ENCODE measurements around the gene TMEM89.

The TMEM89 gene

GRCh38 chr3:48641396-48641795, 19.8 kb upstream of the TMEM89 start:
- no peak for DNase-seq (ENCODE audit: low read depth)

GRCh38 chr3:48639944-48640606, 18.5 kb upstream of the TMEM89 start:
- no peak for DNase-seq (ENCODE audit: low read depth)

- no peak for DNase-seq (ENCODE audit: low read depth)
Measured at GRCh38 chr3:48637305-48637704, 15.7 kb upstream of the TMEM89 start.

- DNase-seq (ENCODE audit: low read depth), result no peak
Measured at GRCh38 chr3:48636149-48636655, 14.6 kb upstream of the TMEM89 start.

- DNase-seq (ENCODE audit: low read depth), result peak; percentile 91
Measured at GRCh38 chr3:48635222-48636021, 13.9 kb upstream of the TMEM89 start, which contains the start of gene SLC26A6. SLC26A6 (minus strand) TSS chr3:48635461; CDS start chr3:48635393, 68 bp downstream.

GRCh38 chr3:48634661-48635221, 13.2 kb upstream of the TMEM89 start:
- DNase-seq (ENCODE audit: low read depth), result no peak

GRCh38 chr3:48633743-48634142, 12.2 kb upstream of the TMEM89 start:
- no peak for DNase-seq (ENCODE audit: low read depth)

GRCh38 chr3:48633256-48633655, 11.7 kb upstream of the TMEM89 start:
- no peak for DNase-seq (ENCODE audit: low read depth)

GRCh38 chr3:48631516-48632448, 10.2 kb upstream of the TMEM89 start:
- no peak for DNase-seq (ENCODE audit: low read depth)

- DNase-seq (ENCODE audit: low read depth), result no peak
Measured at GRCh38 chr3:48630833-48631232, 9.3 kb upstream of the TMEM89 start.

GRCh38 chr3:48630407-48630806, 8.8 kb upstream of the TMEM89 start:
- no peak for DNase-seq (ENCODE audit: low read depth)

GRCh38 chr3:48629894-48630293, 8.3 kb upstream of the TMEM89 start:
- no peak for DNase-seq (ENCODE audit: low read depth)

- no peak for DNase-seq (ENCODE audit: low read depth)
Measured at GRCh38 chr3:48628277-48629017, 6.9 kb upstream of the TMEM89 start.

GRCh38 chr3:48625600-48625999, 4.0 kb upstream of the TMEM89 start:
- DNase-seq (ENCODE audit: low read depth), result no peak

GRCh38 chr3:48624767-48625166, 3.2 kb upstream of the TMEM89 start:
- no peak for DNase-seq (ENCODE audit: low read depth)

GRCh38 chr3:48623851-48624547, 2.4 kb upstream of the TMEM89 start:
- no peak for DNase-seq (ENCODE audit: low read depth)

- no peak for DNase-seq (ENCODE audit: low read depth)
Measured at GRCh38 chr3:48619541-48620524, 1.7 kb downstream of the TMEM89 start.

GRCh38 chr3:48617559-48617958, 4.0 kb downstream of the TMEM89 start:
- DNase-seq (ENCODE audit: low read depth), result no peak

- peak; percentile 53 for DNase-seq (ENCODE audit: low read depth)
Measured at GRCh38 chr3:48614044-48614443, 7.5 kb downstream of the TMEM89 start.

Measured in GM04504 (cell line).